Activated T-helper 9 cell treated with anti-CD3 and anti-CD28 coated beads, Interleukin-2, amount 50 U/mL, for 16 hours (primary cell): ENCODE data around the gene DMAC2.
"Not testable (repeated sequence)": the region's sequence is repeated elsewhere in the genome, so short reads cannot be mapped to it uniquely, and the experiment has no call there.

Experiments
- DNase-seq: peaks from one replicate; pipeline ENCODE4 v3.0.0-alpha.2; 2020; ENCODE audit warnings: low read depth

DMAC2 gene

DNA sequence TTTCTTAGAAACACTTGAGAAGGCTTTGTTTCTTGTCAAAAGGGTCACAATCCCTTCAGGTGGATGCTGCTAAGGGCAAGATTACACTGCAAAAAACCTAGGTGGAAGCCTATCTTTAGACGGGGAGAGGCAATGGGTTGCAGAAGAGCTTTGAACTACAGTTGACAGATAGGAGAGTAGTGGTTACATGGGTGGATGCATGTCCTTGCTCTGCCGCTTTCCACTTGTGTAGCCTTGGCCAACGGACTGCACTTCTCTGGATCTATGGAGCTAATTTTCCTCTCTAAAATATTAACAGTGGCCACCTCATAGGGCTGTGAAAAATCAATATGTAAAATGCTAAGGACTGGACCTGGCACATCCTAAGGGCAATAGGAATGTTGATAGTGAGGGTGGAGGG is 41.1 kb downstream of the DMAC2 start:
- DNase-seq, result no peak

GRCh38 chr19:41398050-41398418 is 41.7 kb downstream of the DMAC2 start:
- no peak for DNase-seq

DNA sequence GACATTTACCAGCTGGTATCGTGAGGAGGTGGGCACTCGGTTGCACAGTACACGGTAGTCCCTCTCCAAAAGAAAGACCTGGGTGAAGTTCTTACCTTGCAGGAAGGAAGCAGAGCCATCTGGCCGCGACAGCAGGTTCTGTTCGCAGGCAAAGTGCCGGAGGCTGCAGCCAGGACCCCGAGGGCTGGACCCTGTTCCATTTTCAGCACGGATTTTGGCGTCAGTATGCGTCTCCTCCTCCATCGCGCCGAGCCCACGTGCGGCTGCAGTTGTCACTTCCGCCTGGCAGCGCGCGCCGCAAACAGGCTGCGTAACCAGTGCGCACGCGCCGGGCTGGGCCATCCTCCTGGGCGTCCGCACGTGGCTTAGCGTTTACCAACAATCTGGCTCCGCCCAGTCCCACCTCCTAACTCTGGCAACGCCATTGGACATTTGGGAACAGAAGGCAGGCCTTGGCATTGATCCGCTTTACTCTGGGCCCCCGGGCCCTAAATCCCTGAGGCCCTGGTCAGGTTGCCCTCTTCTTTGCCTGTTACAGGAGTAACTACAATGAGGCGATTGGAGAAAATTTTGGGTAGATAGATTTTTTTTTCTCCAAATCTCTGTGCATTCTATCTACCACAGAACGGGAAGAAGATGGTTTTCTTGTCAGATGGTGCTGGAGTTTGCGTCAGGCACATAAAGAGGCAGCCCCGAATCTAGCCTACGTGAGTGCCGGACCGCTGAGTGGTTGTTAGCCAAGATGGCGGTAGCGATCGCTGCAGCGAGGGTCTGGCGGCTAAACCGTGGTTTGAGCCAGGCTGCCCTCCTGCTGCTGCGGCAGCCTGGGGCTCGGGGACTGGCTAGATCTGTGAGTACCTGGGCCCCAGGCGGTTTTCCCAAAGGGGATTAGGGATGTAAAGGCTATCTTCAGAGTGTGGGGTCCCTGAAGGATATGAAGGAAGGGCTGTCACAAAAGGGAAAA is 42.3 kb downstream of the DMAC2 start, which contains the start of the genes BCKDHA and EXOSC5:
BCKDHA (plus strand) TSS at position 733 of the 964 bp plus-strand sequence; CDS start at position 743, 10 bp downstream.
EXOSC5 (minus strand) TSS at position 274 of the 964 bp plus-strand sequence; CDS start at position 243, 31 bp downstream.
- DNase-seq, result peak; percentile 99

DNA sequence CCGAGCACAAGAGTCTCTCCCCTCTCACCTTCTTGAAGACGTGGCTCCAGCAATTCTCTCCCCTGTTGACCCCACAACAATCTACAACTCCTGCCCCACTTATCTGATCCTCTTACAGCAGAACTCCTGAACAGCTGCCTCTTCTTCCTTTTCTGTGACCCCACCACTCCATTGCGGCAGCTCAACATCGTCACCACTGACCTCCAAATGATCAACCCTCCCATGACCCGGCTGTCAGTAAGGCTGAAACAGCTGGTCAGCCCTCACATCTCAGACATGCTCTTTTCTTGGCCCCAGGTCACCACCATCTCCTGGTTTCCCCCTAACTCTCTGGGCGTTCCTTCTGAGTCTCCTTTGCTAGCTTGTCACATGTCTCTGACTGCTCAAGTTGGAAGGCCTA is 44.4 kb downstream of the DMAC2 start:
- no peak for DNase-seq

DNA sequence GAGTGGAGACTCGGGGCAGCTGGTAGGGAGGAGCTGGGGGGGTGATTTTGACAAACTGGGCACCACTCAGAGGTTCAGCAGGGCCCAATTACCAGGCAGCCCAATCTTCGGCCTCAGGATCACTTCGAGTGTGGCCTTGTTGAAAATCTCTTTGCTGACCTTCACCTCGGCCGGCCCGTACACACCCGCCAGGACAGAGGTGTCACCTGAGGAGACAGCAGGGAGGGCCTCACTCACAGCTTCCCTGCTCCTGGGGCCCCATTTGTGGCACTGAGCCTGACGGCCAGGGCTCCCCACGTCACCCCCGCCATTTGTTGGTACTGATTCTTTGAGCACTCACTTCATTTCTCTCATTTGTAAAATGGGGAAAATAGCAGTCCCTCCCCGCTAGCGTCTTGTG is 46.9 kb downstream of the DMAC2 start:
- DNase-seq, result no peak

DNA sequence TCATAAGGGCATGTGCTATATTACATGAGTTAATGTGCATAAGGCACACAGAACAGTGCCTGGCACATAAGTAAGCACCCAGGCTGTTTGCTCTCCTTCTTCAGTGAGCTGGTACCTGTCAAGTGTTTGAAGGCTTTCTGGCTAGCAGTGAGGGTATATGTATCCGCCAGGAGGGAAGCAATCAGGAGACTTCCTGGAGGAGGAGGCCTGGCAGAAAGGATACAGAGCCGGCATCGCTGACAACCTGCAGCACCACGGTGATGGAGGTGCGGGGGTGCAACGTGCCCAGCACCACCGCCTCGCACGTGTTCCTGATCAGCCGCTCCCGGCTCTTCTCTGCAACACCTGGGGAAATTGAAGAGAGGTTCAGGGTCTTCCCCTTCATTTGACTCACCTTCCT is 48.1 kb downstream of the DMAC2 start:
- no peak for DNase-seq

GRCh38 chr19:41386442-41386841 is 53.3 kb downstream of the DMAC2 start:
- DNase-seq, result no peak

DNA sequence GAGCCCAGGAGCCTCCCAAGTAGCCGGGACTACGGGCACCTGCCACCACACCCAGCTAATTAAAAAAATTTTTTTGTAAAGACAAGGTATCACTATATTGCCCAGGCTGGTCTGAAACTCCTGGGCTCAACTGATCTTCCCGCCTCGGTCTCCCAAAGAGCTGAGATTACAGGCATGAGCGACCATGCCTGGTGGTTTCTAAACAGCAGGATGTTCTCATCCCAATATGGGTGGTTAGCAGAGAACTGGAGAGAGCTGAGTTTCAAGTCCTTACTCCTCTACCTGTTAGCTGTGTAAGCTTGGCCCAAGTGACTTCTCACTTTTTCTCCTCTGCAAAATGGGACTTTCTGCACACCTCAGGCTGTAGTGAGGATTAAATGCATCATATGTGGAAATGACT is 55.4 kb downstream of the DMAC2 start:
- no peak for DNase-seq

- not testable (repeated sequence) for DNase-seq
Observed at GRCh38 chr19:41381536-41381935, 58.2 kb downstream of the DMAC2 start.
